Urinary bladder (tissue), 4 donors: ENCODE measurements around the gene TLE7. TPM values are rescaled to one million over a fixed set of nuclear protein-coding genes. Genes with fewer than 3 reads are reported as not detected.

Experiments used
- DNase-seq: peaks from one replicate; pipeline ENCODE4 v3.0.0-alpha.2; 2015; ENCODE audit errors: extremely low spot score
- H3K27ac ChIP-seq: one replicate; pipeline ENCODE4 v1.5.1; 2013; ENCODE audit warnings: low read depth, mild to moderate bottlenecking, moderate library complexity
- H3K36me3 ChIP-seq: one replicate; pipeline ENCODE4 v1.6.1; 2013; ENCODE audit warnings: mild to moderate bottlenecking, moderate library complexity; ENCODE audit not compliant: insufficient read depth
- H3K4me1 ChIP-seq: one replicate; pipeline ENCODE4 v1.6.1; 2013; ENCODE audit warnings: mild to moderate bottlenecking, moderate library complexity; ENCODE audit not compliant: insufficient read depth
- H3K4me3 ChIP-seq: one replicate; pipeline ENCODE4 v1.5.1; 2013; ENCODE audit warnings: low read depth, low read length
- WGBS: extraction: QIAGEN DNeasy Blood & Tissue Kit; methylation state at CpG from one replicate; pipeline ENCODE4 v1.1.7; 2013; 5-methylcytosine and 5-hydroxymethylcytosine counted together
- polyA plus RNA-seq: library from polyadenylated mRNA; stranded (reverse); fragments of 200-250 nt; gene quantifications from one replicate; pipeline ENCODE4 v1.2.3, GENCODE V29; 2013
- total RNA-seq: library from RNA; depleted of rRNA; stranded (reverse); fragments of >200 nt; gene quantifications from one replicate; pipeline ENCODE4 v1.2.3, GENCODE V29; 2014
- donor health status: healthy with polysubstance abuse.
- donor health status: healthy.

Gene TLE7
- total and polyA plus RNA-seq, 2 donors, result not detected

DNA sequence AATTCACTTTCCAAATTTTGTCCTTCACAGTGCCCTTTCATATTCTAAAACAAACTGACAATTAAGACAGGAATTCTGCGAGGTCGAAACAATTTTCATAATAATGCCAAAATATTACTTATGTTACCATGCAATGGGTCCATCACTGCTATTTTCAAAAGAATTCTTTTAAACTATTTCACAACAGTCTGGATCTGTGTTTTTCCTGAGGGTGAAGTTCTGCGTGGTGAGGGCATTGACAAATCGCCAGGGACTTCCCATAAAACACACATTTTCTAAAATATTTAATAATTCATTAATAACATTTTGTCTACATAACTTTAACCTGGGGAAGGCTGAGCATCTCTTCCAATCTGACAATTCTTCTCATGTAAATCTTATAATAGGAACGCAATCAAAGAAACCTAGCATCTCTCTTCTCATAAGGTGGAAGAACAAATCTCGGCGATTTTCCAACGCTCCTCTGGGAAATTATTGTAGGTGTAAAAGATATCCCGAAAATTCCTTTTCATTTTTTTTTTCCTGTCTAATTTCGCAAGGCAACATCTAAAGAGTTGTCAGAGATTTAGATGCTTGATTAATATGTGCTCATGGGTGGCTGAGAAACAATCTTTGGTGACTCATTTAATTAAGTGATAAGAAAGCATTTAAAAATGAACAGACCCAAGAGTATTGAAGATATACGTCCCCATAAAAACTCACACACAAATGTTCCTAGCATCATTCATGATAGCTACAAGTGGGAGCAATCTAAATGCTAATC, 41.9 kb downstream of the TLE7 start:
- H3K36me3 ChIP-seq, result no peaks in the 10 kb centered on the region
- 87% methylated on average over 11 of the region's 11 CpGs for WGBS
- no peak overlapping the region for H3K27ac ChIP-seq
- H3K4me3 ChIP-seq, result no peak overlapping the region
- H3K4me1 ChIP-seq, result no peaks in the 10 kb centered on the region
- DNase-seq, result no peak

DNA sequence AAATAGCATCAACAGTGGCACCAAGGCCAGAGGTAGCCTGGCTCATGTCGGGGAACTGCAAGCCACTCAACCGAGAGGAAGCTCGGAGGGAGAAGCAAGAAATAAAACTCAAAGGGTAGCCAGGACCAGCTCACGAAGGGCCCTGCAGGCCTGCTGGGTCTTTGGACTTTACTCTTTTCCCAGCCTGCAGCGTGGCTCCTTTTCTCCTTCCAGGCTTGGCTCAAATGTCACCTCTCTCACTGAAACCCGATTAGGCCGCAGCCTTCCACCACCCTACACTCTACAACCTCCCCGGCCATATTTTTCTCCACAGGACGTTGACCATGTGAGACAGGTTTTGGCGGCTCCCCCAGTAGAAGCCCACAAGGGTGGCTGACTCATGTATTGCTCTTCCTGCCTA, 45.3 kb downstream of the TLE7 start:
- 71% methylated on average over 10 of the region's 10 CpGs for WGBS
- no peaks in the 10 kb centered on the region for H3K36me3 ChIP-seq
- H3K4me3 ChIP-seq, result no peak overlapping the region
- no peaks in the 10 kb centered on the region for H3K4me1 ChIP-seq
- no peak overlapping the region for H3K27ac ChIP-seq
- no peak for DNase-seq

DNA sequence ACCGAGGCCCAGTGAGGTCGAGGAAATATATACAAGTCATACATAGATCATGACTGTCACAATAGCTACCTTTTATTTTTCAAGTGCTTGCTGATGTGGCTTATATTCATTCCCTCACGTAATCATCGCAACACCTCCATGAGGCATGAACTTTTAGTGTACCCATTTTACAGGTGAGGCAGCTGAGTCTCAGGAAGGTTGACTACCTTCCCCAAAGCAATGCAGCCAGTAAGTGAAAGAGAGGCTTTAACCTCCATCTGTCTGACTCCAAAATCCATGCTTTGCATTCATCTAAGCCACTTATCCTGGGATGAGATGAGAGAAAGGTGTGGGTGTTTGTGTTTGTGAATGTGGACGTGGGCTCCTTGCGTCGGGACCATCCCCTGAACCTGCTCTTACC, 52.5 kb downstream of the TLE7 start:
- no peak for DNase-seq
- H3K4me3 ChIP-seq, result no peak overlapping the region
- no peaks in the 10 kb centered on the region for H3K36me3 ChIP-seq
- no peak overlapping the region for H3K27ac ChIP-seq
- 78% methylated on average over 7 of the region's 7 CpGs for WGBS
- no peaks in the 10 kb centered on the region for H3K4me1 ChIP-seq

DNA sequence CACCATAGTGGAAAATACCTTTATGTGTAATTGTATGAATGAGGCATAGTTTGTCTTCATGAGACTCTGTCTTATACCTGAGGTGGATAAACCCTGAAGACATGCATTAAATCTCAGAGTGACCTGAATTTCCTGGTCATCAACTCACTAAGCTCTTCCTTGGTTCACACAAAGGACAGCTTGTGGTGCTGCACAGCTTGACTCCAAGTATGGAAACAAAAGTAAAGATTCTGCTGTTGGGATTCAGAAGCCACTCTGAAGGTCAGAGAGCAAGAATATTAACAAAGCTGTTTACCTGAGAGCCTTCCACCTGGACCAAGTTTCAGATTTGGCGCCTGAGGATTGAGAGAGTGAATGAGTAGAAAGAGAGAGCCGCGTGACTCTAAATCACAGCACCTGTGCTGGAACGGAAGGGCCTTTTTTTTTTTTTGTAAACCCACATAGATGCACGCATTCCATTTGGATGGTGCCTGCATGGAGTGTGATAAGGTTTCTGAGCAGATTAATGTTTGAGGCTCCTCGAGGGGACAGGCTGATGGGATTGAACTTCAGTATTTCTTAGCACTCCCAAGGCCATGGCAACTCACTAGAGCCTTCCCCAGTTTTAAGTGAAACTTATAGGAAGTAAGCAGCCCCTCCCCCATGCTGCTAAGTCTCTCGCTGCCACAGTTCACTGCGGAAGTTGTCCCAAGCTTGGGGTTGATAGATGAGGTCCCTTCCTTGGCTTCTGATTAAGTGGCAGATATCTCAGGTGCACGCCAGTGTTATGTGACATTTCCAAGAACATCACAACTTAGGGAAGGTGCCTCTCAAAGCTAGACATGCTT, 54.6 kb downstream of the TLE7 start:
- H3K4me3 ChIP-seq, result no peak overlapping the region
- H3K4me1 ChIP-seq, result no peaks in the 10 kb centered on the region
- DNase-seq, result no peak
- H3K36me3 ChIP-seq, result no peaks in the 10 kb centered on the region
- 26% methylated on average over 9 of the region's 9 CpGs for WGBS
- H3K27ac ChIP-seq, result no peak overlapping the region

DNA sequence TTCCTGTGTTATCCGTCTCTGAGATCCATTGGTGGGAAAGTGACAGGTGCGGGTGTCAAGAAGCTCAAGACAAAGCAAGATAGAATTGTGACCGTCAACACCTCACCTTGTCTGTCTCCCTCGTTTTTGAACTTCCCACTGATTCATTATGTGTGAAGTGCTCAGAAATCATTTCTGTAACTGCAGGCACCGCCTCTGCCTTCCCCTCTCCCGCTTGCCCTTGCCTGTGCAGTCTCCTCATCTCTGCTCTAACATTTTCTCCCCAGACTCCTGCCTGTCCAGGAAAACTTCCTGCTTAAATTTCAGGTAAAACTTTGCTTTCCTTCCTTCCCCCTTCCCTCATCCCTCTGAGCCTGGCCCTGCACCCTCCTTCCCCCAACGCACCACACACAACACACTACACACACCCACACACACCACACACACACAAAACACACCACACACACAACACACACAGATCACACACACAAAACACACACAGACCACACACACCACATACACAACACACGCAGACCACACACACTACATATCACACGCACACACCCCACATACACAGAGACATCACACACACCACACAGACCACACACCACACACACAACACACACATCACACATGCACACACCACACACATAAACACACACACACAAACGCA, 57.7 kb downstream of the TLE7 start:
- Histone ChIP-seq H3K36me3 (no peaks in the 10 kb centered on the region), H3K27ac (no peak overlapping the region), H3K4me1 (no peaks in the 10 kb centered on the region), H3K4me3 (no peak overlapping the region)
- WGBS, result 67% methylated on average over 10 of the region's 10 CpGs
- DNase-seq, result no peak

DNA sequence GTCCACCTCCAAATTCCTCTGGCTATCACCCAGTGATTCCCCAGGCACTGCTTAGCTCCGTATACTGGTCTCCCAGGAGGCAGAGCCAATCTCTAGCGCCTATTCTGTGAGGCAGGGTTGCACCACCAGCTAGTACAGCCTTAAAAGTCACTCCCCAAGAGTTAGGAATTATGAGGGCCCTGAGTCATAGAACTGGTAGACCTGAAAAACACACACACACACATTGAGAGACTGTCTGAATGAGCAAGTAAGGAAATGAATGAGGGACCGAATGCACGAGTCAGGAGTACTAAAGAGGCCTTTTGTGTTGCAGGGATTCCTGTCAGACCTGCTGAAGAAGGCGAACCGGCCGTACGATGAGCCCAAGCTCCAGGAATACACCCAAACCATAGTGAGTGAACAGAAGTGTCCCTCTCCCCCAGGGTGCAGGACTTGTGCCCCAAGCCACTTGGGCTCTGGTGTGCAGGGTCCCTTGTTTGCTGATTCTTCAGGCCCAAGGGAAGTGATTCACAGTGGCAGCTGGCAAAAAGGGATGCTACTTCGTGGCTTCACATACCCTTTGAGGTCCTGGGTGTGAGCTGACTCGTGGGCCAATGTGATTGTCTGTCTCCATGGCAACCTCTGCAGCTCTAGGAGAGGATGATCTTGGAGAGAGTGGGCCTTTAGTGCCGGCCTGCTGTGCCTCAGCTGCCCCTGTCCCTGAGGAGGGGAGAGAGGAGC, 58.6 kb downstream of the TLE7 start:
- no peak overlapping the region for H3K4me3 ChIP-seq
- H3K27ac ChIP-seq, result no peak overlapping the region
- WGBS, result 56% methylated on average over 11 of the region's 11 CpGs
- H3K36me3 ChIP-seq, result no peaks in the 10 kb centered on the region
- H3K4me1 ChIP-seq, result no peaks in the 10 kb centered on the region
- DNase-seq, result no peak

DNA sequence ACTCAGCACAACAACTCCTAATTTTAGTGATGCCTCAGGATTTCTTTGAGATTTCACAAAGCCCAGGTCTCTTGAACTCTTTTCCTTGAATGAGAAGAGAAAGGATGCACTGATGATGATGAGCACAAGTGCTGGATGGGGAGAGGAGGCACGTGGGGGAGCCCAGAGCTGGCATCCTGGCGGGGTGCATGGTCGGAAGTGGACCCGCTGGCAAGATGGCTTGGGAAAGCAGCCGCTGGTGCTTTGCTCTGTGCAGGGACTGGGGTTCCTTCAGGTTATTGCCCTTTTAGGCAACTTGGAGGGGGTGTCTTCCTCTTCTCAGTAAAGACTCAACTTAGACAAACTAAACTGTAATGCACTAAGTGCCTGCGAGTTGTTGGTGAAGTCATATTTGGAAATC, 61.0 kb downstream of the TLE7 start:
- Histone ChIP-seq H3K4me3 (no peak overlapping the region), H3K4me1 (no peaks in the 10 kb centered on the region), H3K36me3 (no peaks in the 10 kb centered on the region), H3K27ac (no peak overlapping the region)
- no peak for DNase-seq
- whole genome bisulfite sequencing, result 80% methylated on average over 6 of the region's 6 CpGs

Other genes starting within 250 kb of the TLE7 start
- 6.8 TPM for gene HYDIN, start 211.3 kb downstream of the TLE7 start, total RNA-seq
- gene HYDIN, start 211.3 kb downstream of the TLE7 start, polyA plus RNA-seq, result 0.15 TPM
- 57.1 TPM for gene CMTR2, start 152.7 kb downstream of the TLE7 start, total RNA-seq
- gene CMTR2, start 152.7 kb downstream of the TLE7 start, polyA plus RNA-seq, result 8.6 TPM
- 1.4 TPM for gene CALB2, start 83.3 kb downstream of the TLE7 start, total RNA-seq
- 1.6 TPM for gene CALB2, start 83.3 kb downstream of the TLE7 start, polyA plus RNA-seq
- 14.3 TPM for gene ZNF23, start 20.2 kb upstream of the TLE7 start, total RNA-seq
- 8.8 TPM for gene ZNF23, start 20.2 kb upstream of the TLE7 start, polyA plus RNA-seq
- 6.0 TPM for gene ZNF19, start 47.3 kb upstream of the TLE7 start, total RNA-seq
- 3.1 TPM for gene ZNF19, start 47.3 kb upstream of the TLE7 start, polyA plus RNA-seq
- gene CHST4, start 84.4 kb upstream of the TLE7 start, total RNA-seq, result not detected
- not detected for gene CHST4, start 84.4 kb upstream of the TLE7 start, polyA plus RNA-seq
- gene TAT, start 135.0 kb upstream of the TLE7 start, total RNA-seq, result not detected
- 0.20 TPM for gene TAT, start 135.0 kb upstream of the TLE7 start, polyA plus RNA-seq
- gene MARVELD3, start 184.1 kb upstream of the TLE7 start, total RNA-seq, result 2.1 TPM
- 0.57 TPM for gene MARVELD3, start 184.1 kb upstream of the TLE7 start, polyA plus RNA-seq